Posterior cingulate gyrus (tissue), 11 donors: ENCODE data around the gene TUBB8.
"Not testable (repeated sequence)": the region's sequence is repeated elsewhere in the genome, so short reads cannot be mapped to it uniquely, and the experiment has no call there.

Experiments
- DNase-seq, 10 donors: peaks; one replicate each; pipeline versions ENCODE4 v3.0.0 to v3.0.0-alpha.2; 2020 to 2021; ENCODE audit warnings: mixed read lengths in 3 of 10
- intact Hi-C: fragments of 100-400 bp; cut with DNase I; formaldehyde crosslinking; loops from one replicate; pipeline ENCODE4 v1.15.1; 2023

Gene TUBB8

GRCh38 chr10:49926-50325, 830 bp upstream of the TUBB8 start:
- intact Hi-C loops, DNase-seq: not testable (repeated sequence)

GRCh38 chr10:47864-48263, 1.2 kb downstream of the TUBB8 start:
- intact Hi-C loops: not testable (repeated sequence)
- peak in 1 of 10 donors; percentile 71 for DNase-seq

- DNase-seq, intact Hi-C loops: not testable (repeated sequence)
Measured at GRCh38 chr10:13315-13635, 35.8 kb downstream of the TUBB8 start.

DNA sequence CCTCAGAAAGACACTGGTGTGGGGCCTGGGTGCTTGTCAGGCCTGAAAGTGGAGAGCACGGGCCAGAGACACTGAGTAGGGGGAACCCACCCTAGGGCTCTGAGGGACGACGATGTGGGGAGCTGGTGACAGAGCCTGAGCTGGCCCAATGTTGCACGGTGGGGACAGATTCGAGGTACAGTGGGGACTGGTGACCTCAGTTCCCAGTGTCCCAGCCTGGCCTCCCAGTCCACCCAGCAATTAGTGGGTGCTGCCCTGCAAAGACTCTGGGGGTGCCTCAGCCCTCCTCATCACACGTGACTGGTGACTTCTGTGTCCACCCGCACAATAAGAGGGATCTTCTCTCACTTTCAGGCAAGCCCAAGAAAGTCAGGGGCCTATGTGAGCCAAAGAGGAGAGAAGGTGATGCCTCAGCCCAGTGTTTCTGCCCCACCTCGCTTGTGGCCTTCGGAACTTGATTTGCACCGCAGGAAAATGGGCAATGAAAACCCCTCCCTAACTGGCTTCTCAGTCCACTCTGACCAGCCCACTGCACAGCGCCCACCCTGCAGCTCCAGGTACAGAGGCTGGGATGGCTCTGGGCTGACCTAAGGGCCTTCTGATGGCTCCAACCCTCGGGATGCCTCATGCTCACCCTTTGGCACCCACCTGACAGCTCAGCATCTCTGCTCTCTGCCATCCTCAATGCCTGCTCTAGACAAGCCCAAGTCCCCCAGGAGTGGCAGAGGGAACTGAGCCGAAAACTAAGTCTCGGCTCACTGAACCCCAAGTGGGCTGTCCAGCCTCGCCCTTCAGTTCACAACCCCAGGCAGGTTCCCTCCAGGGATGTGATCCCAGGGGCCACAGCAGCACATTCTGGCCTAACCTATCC, 36.4 kb downstream of the TUBB8 start:
- peak in 1 of 10 donors; percentile 31 for DNase-seq
- intact Hi-C loops: not testable (repeated sequence)

DNA sequence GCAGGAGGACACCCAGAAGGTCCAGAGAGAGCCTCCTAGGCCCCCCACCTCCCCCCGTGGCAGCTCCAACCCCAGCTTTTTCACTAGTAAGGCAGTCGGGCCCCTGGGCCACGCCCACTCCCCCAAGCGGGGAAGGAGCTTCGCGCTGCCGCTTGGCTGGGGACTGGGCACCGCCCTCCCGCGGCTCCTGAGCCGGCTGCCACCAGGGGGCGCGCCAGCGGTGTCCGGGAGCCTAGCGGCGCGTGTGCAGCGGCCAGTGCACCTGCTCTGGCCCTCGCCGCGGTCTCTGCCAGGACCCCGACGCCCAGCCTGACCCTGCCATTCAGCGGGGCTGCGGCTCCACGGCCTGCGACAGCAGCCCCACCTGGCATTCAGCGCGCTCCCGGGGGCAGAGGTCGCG, 37.8 kb downstream of the TUBB8 start:
- peak in 2 of 10 donors; percentile 12 to 65 for DNase-seq
- intact Hi-C loops: not testable (repeated sequence)

- DNase-seq, intact Hi-C loops: not testable (repeated sequence)
Measured at GRCh38 chr10:10261-10971, 38.7 kb downstream of the TUBB8 start.
